ENCODE data around the gene LYPD6B. TPM values are rescaled to one million over a fixed set of nuclear protein-coding genes. Genes with fewer than 3 reads are reported as not detected.

The LYPD6B gene
- polyA plus RNA-seq, 2 donors, result 2.3 to 4.9 TPM

DNA sequence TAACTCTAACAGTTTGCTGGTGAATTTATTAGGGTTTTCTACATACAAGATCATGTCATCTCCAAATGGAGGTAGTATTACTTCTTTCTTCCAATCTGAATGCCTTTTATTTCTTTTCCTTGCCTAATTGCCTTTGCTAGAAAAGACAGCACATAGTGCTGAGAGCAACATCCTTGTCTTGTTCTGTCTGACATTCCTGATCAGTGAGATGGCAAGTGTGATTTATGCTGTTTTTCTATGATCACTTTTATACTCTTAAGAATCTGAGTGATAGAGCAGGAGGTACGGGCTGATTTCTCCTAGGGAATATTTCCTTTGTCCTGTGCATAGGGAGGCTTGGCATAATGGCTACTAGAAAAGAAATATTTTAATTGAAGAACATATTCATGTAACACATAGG is 17.3 kb downstream of the LYPD6B start:
- Histone ChIP-seq H3K36me3 (ENCODE audit: control insufficient read depth in 2 of 2, insufficient read depth in 2 of 2, low read length in 1 of 2) (no peaks in the 10 kb centered on the region), H3K27me3 (ENCODE audit: control insufficient read depth in 1 of 2, insufficient read depth in 2 of 2, low read length in 2 of 2) (no peaks in the 10 kb centered on the region), H3K9me3 (ENCODE audit: control insufficient read depth in 2 of 2, insufficient read depth in 1 of 2, low read depth in 1 of 2, low read length in 1 of 2) (no peaks in the 10 kb centered on the region), H3K4me3 (ENCODE audit: low read depth in 1 of 2, low read length in 2 of 2) (no peak overlapping the region), H3K4me1 (ENCODE audit: control insufficient read depth in 2 of 2, insufficient read depth in 2 of 2, low read length in 1 of 2) (peaks cover 0 to 2% of the 10 kb centered on the region in 2 donors), H3K27ac (ENCODE audit: low read depth in 2 of 2, low read length in 1 of 2) (no peak overlapping the region)
- WGBS, 2 donors, result 52 to 78% methylated on average over 1 of the region's 1 CpG

DNA sequence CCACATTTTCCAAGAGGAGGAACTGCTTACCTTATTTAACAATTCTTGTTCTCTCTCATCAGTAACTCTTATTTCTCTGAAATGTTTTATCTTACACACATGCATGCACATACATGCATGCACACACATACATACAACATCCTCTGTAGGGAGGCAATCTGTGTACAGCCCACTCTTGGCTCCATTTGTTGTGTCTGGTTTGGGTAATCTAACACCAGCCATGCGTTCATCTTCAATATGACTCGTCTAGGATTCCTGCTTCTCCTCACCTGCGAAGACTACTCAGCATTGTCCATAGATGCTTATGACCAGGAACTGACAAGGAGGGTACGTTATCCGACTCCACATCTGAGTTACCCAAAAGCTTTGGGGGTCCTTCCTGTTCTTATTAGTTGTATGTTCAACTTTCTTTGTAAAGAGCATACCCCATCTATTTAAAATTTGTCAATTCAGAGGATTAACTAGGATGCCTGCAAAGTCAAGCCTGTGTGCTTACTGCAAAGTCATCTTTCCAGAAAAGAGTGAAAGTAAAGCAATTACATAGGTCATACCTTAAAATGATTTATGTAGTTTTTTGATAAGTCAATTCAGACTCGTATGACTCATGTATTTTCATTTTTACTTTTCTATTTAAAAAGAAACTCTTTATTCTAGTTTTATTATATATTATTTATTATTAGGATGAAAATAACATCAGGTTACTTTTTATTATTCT is 18.2 kb downstream of the LYPD6B start:
- Histone ChIP-seq H3K4me1 (ENCODE audit: control insufficient read depth in 2 of 2, insufficient read depth in 2 of 2, low read length in 1 of 2) (peaks cover 0 to 2% of the 10 kb centered on the region in 2 donors), H3K36me3 (ENCODE audit: control insufficient read depth in 2 of 2, insufficient read depth in 2 of 2, low read length in 1 of 2) (no peaks in the 10 kb centered on the region), H3K9me3 (ENCODE audit: control insufficient read depth in 2 of 2, insufficient read depth in 1 of 2, low read depth in 1 of 2, low read length in 1 of 2) (no peaks in the 10 kb centered on the region), H3K4me3 (ENCODE audit: low read depth in 1 of 2, low read length in 2 of 2) (no peak overlapping the region), H3K27me3 (ENCODE audit: control insufficient read depth in 1 of 2, insufficient read depth in 2 of 2, low read length in 2 of 2) (no peaks in the 10 kb centered on the region), H3K27ac (ENCODE audit: low read depth in 2 of 2, low read length in 1 of 2) (no peak overlapping the region)
- 79 to 80% methylated on average over 6 of the region's 6 CpGs for WGBS, 2 donors

DNA sequence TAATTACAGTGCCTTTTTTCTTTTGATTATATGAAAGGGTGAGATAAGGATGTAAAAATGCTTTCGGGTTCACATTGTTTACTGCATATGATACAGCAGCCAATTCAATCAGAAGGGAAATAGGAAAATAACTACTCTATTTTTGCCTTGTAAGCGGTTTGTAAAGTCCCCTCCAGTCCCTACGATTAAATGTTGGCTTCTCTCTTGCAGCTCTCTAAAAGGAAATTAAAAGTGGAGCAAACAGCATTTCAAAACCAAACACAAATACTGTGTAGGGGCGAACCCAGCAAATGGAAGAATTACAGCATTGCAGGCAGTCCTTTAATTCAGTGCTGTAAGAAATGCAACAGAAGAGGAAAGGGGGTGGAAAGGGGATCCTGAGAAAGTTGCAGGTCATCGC is 18.9 kb downstream of the LYPD6B start:
- Histone ChIP-seq H3K27ac (ENCODE audit: low read depth in 2 of 2, low read length in 1 of 2) (no peak overlapping the region), H3K36me3 (ENCODE audit: control insufficient read depth in 2 of 2, insufficient read depth in 2 of 2, low read length in 1 of 2) (no peaks in the 10 kb centered on the region), H3K4me3 (ENCODE audit: low read depth in 1 of 2, low read length in 2 of 2) (no peak overlapping the region), H3K9me3 (ENCODE audit: control insufficient read depth in 2 of 2, insufficient read depth in 1 of 2, low read depth in 1 of 2, low read length in 1 of 2) (no peaks in the 10 kb centered on the region), H3K4me1 (ENCODE audit: control insufficient read depth in 2 of 2, insufficient read depth in 2 of 2, low read length in 1 of 2) (peaks cover 0 to 2% of the 10 kb centered on the region in 2 donors), H3K27me3 (ENCODE audit: control insufficient read depth in 1 of 2, insufficient read depth in 2 of 2, low read length in 2 of 2) (no peaks in the 10 kb centered on the region)
- 49 to 53% methylated on average over 5 of the region's 5 CpGs for WGBS, 2 donors

DNA sequence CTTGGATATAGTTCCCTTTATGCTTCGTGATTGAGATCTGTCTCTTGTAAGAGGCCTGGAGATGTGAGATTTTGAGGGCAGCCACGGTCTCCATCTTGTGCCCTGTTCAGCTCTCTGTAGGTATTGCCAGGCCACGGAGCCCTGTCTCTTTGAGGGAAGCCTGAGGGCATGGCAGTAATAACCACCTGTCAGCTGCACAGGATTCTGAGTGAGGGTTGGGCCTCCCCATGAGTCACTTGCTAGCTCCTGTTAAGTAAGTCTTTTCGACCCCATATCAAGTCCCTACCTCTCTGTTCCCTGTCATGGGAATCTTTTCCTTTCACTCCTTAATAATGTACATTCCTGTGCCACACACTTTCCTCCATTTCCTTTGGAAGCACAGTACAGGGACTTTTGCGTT is 20.4 kb downstream of the LYPD6B start:
- H3K4me1 ChIP-seq (ENCODE audit: control insufficient read depth in 2 of 2, insufficient read depth in 2 of 2, low read length in 1 of 2), result peaks cover 0 to 2% of the 10 kb centered on the region in 2 donors
- H3K27me3 ChIP-seq (ENCODE audit: control insufficient read depth in 1 of 2, insufficient read depth in 2 of 2, low read length in 2 of 2), result no peaks in the 10 kb centered on the region
- H3K27ac ChIP-seq (ENCODE audit: low read depth in 2 of 2, low read length in 1 of 2), result no peak overlapping the region
- H3K4me3 ChIP-seq (ENCODE audit: low read depth in 1 of 2, low read length in 2 of 2), result no peak overlapping the region
- H3K36me3 ChIP-seq (ENCODE audit: control insufficient read depth in 2 of 2, insufficient read depth in 2 of 2, low read length in 1 of 2), result no peaks in the 10 kb centered on the region
- H3K9me3 ChIP-seq (ENCODE audit: control insufficient read depth in 2 of 2, insufficient read depth in 1 of 2, low read depth in 1 of 2, low read length in 1 of 2), result no peaks in the 10 kb centered on the region
- 72 to 83% methylated on average over 5 of the region's 5 CpGs for WGBS, 2 donors

DNA sequence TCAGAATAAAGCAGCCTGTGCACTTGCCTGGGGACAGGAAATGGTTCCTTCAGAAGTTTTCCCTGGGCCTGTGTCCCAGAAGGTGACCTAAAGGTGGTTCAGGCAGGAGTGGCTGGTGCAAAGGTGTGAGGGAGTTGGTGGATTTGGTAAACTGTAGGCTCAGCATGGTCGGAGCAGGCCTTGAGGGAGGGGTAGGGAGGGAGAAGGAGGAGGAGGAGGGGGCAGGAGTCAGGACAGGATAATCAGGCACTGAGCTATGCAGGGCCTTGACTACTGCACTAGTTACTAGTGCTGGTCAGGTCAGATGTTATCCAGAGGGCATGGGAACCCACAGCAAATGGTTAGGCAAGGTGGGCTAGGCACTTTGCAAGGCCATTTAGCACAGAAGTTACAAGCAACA is 21.3 kb downstream of the LYPD6B start:
- WGBS, 2 donors, result 44 to 75% methylated on average over 1 of the region's 1 CpG
- Histone ChIP-seq H3K27ac (ENCODE audit: low read depth in 2 of 2, low read length in 1 of 2) (no peak overlapping the region), H3K9me3 (ENCODE audit: control insufficient read depth in 2 of 2, insufficient read depth in 1 of 2, low read depth in 1 of 2, low read length in 1 of 2) (no peaks in the 10 kb centered on the region), H3K4me1 (ENCODE audit: control insufficient read depth in 2 of 2, insufficient read depth in 2 of 2, low read length in 1 of 2) (peaks cover 0 to 2% of the 10 kb centered on the region in 2 donors), H3K4me3 (ENCODE audit: low read depth in 1 of 2, low read length in 2 of 2) (no peak overlapping the region), H3K36me3 (ENCODE audit: control insufficient read depth in 2 of 2, insufficient read depth in 2 of 2, low read length in 1 of 2) (no peaks in the 10 kb centered on the region), H3K27me3 (ENCODE audit: control insufficient read depth in 1 of 2, insufficient read depth in 2 of 2, low read length in 2 of 2) (no peaks in the 10 kb centered on the region)

DNA sequence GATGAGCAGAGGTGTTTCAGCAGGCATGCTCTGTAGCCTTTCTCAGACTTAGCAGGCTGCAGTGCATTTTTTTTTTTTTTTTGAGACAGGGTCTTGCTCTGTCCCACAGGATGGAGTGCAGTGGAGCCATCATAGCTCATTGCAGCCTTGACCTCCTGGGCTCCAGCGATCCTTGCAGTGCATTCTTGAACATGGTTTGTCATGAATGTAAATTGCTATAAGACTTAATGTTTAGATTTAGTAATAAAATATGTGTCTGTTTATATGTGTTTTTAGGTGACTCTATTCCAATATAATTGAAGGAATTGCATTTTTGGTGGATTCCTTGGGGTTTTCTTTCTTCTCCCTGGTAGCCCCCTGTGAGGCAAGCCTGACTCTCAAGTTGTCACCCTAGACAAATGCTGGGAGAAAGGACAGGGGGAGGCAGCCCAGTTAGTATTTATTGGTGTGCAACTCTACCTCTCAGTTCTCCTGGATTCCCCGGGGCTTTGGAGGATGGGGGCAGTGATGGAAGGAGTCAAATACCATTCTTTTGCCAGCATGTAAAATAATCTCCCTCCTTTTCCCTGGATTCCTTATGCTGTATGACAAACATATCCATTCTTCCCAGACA is 22.7 kb downstream of the LYPD6B start:
- H3K4me3 ChIP-seq (ENCODE audit: low read depth in 1 of 2, low read length in 2 of 2), result no peak overlapping the region
- H3K27me3 ChIP-seq (ENCODE audit: control insufficient read depth in 1 of 2, insufficient read depth in 2 of 2, low read length in 2 of 2), result no peaks in the 10 kb centered on the region
- H3K36me3 ChIP-seq (ENCODE audit: control insufficient read depth in 2 of 2, insufficient read depth in 2 of 2, low read length in 1 of 2), result no peaks in the 10 kb centered on the region
- WGBS, 2 donors, result 86 to 92% methylated on average over 2 of the region's 2 CpGs
- H3K4me1 ChIP-seq (ENCODE audit: control insufficient read depth in 2 of 2, insufficient read depth in 2 of 2, low read length in 1 of 2), result peaks cover 0 to 2% of the 10 kb centered on the region in 2 donors
- no peak overlapping the region for H3K27ac ChIP-seq (ENCODE audit: low read depth in 2 of 2, low read length in 1 of 2)
- no peaks in the 10 kb centered on the region for H3K9me3 ChIP-seq (ENCODE audit: control insufficient read depth in 2 of 2, insufficient read depth in 1 of 2, low read depth in 1 of 2, low read length in 1 of 2)

DNA sequence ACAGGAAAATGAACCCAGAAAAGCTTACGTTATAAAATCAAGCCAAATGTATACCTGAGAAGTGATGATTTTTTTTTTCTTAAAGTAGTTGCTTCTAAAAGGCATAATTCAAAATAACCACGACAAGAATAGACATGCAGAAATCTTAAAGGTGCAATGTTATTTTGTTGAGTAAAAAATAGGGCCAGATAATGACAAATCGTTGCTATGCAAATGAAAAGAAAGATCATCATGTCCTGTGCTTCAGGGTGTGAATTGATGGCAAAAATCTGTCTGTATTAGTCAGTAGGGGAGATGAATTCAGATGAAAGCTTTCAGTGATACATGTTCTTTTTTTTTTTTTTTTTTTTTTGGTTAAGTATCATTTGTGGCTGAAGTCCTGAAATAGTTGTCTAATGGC is 24.0 kb downstream of the LYPD6B start:
- 48 to 66% methylated on average over 3 of the region's 3 CpGs for WGBS, 2 donors
- H3K9me3 ChIP-seq (ENCODE audit: control insufficient read depth in 2 of 2, insufficient read depth in 1 of 2, low read depth in 1 of 2, low read length in 1 of 2), result no peaks in the 10 kb centered on the region
- no peak overlapping the region for H3K27ac ChIP-seq (ENCODE audit: low read depth in 2 of 2, low read length in 1 of 2)
- no peak overlapping the region for H3K4me3 ChIP-seq (ENCODE audit: low read depth in 1 of 2, low read length in 2 of 2)
- peaks cover 0 to 2% of the 10 kb centered on the region in 2 donors for H3K4me1 ChIP-seq (ENCODE audit: control insufficient read depth in 2 of 2, insufficient read depth in 2 of 2, low read length in 1 of 2)
- no peaks in the 10 kb centered on the region for H3K36me3 ChIP-seq (ENCODE audit: control insufficient read depth in 2 of 2, insufficient read depth in 2 of 2, low read length in 1 of 2)
- no peaks in the 10 kb centered on the region for H3K27me3 ChIP-seq (ENCODE audit: control insufficient read depth in 1 of 2, insufficient read depth in 2 of 2, low read length in 2 of 2)

DNA sequence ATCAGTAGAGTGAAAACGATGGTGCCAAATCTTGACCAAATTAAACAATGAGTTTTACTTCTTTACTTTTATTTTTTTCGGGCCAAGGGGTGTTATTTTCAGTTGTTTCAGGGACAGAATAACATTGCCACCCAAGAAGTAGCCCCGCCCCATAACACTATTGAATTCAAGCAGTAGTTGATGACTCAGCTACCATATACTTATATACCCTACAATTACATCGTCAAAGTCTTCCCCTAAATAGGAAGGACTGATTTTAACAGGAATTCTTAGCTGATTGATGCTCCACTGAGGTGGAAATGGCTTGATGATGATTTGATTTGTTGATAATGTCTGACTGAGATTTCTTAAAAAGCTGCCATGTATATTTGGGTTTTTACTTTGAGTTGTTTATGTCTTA is 24.7 kb downstream of the LYPD6B start:
- no peaks in the 10 kb centered on the region for H3K9me3 ChIP-seq (ENCODE audit: control insufficient read depth in 2 of 2, insufficient read depth in 1 of 2, low read depth in 1 of 2, low read length in 1 of 2)
- no peaks in the 10 kb centered on the region for H3K27me3 ChIP-seq (ENCODE audit: control insufficient read depth in 1 of 2, insufficient read depth in 2 of 2, low read length in 2 of 2)
- H3K27ac ChIP-seq (ENCODE audit: low read depth in 2 of 2, low read length in 1 of 2), result no peak overlapping the region
- no peak overlapping the region for H3K4me3 ChIP-seq (ENCODE audit: low read depth in 1 of 2, low read length in 2 of 2)
- H3K36me3 ChIP-seq (ENCODE audit: control insufficient read depth in 2 of 2, insufficient read depth in 2 of 2, low read length in 1 of 2), result no peaks in the 10 kb centered on the region
- 61 to 78% methylated on average over 4 of the region's 4 CpGs for WGBS, 2 donors
- peaks cover 0 to 2% of the 10 kb centered on the region in 2 donors for H3K4me1 ChIP-seq (ENCODE audit: control insufficient read depth in 2 of 2, insufficient read depth in 2 of 2, low read length in 1 of 2)

DNA sequence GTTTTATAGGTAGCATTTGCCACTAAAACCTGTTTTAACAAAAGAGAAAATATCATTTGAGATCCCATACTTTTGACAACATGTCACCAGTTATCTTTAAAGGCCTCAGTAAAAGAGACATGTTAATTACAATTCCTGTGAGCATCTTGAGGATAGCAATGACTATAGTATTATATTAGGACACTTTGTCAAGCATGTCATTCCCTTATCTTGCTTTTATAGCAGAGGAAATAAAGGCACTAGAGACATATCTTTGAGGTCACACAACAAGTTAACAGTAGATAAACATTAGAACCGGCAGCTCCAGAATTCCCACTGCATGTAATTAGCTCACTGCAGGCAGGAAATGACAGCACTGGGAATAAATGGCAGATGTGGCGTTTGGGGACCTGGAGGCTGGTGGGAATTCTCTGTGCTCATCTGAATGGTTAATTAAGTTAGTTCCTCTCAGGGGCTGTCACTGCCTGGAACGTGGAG is 25.9 kb downstream of the LYPD6B start:
- Histone ChIP-seq H3K4me1 (ENCODE audit: control insufficient read depth in 2 of 2, insufficient read depth in 2 of 2, low read length in 1 of 2) (no peaks in the 10 kb centered on the region), H3K27me3 (ENCODE audit: control insufficient read depth in 1 of 2, insufficient read depth in 2 of 2, low read length in 2 of 2) (no peaks in the 10 kb centered on the region), H3K36me3 (ENCODE audit: control insufficient read depth in 2 of 2, insufficient read depth in 2 of 2, low read length in 1 of 2) (no peaks in the 10 kb centered on the region), H3K27ac (ENCODE audit: low read depth in 2 of 2, low read length in 1 of 2) (no peak overlapping the region), H3K9me3 (ENCODE audit: control insufficient read depth in 2 of 2, insufficient read depth in 1 of 2, low read depth in 1 of 2, low read length in 1 of 2) (no peaks in the 10 kb centered on the region), H3K4me3 (ENCODE audit: low read depth in 1 of 2, low read length in 2 of 2) (no peak overlapping the region)
- 33 to 59% methylated on average over 3 of the region's 3 CpGs for WGBS, 2 donors

Measured in esophagus (tissue), 2 donors.